Astrocyte of the spinal cord (primary cell): ENCODE data around the gene BTBD9.
A peak's percentile ranks its signal among the peaks of the same experiment; 100 is the strongest.

Source experiments
- DNase-seq: peaks from one replicate; pipeline ENCODE4 v3.0.0; 2011; ENCODE audit warnings: low read depth, low spot score
- H3K4me3 ChIP-seq: 2 replicates; pipeline ENCODE4 v1.5.1; 2011; ENCODE audit warnings: low read depth, mild to moderate bottlenecking, low read length, moderate library complexity
- in situ Hi-C: cut with HindIII; loops from 2 replicates; pipeline ENCODE4 v1.10.0; 2017; ENCODE audit warnings: low sequenced_read_pairs
- TF ChIP-seq, protein P1 (sequence below): IDR thresholded peaks from 2 replicates; pipeline ENCODE4 v1.5.1; 2012; ENCODE audit warnings: low read depth, mild to moderate bottlenecking, low read length, inconsistent platforms

The BTBD9 gene

DNA sequence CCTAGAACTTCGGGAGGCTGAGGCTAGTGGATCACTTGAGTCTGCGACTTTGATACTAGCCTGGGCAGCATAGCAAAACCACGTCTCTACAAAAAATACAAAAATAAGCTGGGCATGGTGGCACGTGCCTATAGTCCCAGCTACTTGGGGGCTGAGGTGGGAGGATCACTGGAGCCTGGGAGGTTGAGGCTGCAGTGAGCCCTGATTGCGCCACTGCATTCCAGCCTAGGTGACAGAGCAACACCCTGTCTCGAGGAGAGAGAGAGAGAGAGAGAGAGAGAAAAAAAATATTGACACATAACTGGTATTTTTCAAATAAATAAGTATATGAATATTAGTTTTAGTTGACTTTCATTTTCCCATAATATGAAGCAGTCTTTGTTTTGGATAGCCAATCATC lies 222.2 kb downstream of the BTBD9 start:
- no peak for DNase-seq
- H3K4me3 ChIP-seq, result no peak overlapping the region
- in situ Hi-C loops, result no loop called here
- TF ChIP-seq, protein P1, sequence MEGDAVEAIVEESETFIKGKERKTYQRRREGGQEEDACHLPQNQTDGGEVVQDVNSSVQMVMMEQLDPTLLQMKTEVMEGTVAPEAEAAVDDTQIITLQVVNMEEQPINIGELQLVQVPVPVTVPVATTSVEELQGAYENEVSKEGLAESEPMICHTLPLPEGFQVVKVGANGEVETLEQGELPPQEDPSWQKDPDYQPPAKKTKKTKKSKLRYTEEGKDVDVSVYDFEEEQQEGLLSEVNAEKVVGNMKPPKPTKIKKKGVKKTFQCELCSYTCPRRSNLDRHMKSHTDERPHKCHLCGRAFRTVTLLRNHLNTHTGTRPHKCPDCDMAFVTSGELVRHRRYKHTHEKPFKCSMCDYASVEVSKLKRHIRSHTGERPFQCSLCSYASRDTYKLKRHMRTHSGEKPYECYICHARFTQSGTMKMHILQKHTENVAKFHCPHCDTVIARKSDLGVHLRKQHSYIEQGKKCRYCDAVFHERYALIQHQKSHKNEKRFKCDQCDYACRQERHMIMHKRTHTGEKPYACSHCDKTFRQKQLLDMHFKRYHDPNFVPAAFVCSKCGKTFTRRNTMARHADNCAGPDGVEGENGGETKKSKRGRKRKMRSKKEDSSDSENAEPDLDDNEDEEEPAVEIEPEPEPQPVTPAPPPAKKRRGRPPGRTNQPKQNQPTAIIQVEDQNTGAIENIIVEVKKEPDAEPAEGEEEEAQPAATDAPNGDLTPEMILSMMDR, result no peak

GRCh38 chr6:38415231-38416005 lies 224.3 kb downstream of the BTBD9 start:
- TF ChIP-seq, protein P1, result no peak
- in situ Hi-C loops, result no loop called here
- no peak for DNase-seq
- no peak overlapping the region for H3K4me3 ChIP-seq

- no peak overlapping the region for H3K4me3 ChIP-seq
- TF ChIP-seq, protein P1, result no peak
- no peak for DNase-seq
- in situ Hi-C loops, result no loop called here
Measured at GRCh38 chr6:38413102-38413800, 226.5 kb downstream of the BTBD9 start.

DNA sequence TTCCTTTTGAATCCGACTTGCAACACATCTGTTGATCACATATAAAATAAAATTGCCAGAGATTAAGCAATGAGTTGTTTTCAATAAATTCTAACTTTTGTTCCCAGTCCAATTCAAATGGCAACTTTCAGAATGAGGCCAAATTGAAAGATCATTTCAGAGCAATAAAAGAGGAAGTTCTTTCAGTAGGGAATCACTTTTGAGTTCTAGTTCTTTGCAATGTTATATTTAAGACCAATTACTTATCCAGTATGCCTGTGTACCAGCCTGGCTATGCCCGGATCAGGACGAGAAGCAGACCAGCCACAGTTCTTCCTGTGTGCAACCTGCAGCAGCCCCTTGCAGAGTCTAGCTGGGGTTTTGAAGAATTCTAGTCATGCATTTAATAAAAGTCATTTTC lies 232.5 kb downstream of the BTBD9 start:
- TF ChIP-seq, protein P1, result no peak
- no peak for DNase-seq

DNA sequence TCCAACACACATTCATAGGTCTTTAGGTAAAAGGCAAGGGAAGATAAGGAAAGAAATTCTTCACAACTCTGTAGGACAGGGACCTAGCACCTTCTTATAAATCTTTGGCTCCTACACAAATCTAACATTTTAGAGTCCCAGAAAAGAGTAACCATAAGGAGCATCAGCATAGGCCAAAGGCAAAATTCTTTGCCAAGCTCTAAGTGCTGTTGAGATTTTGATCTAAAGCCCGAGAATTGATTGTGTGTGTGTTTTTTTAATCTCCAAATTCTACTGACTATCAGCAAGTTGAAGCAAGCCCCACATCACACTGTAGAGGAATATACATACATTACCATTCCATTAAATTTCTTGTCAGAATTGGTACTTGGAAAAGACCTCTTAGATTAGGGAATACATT lies 233.6 kb downstream of the BTBD9 start:
- no peak for DNase-seq
- H3K4me3 ChIP-seq, result no peak overlapping the region
- in situ Hi-C loops, result no loop called here
- TF ChIP-seq, protein P1, result no peak

More for the DNA sequence above, 232.5 kb downstream of the BTBD9 start:
- no peak overlapping the region for H3K4me3 ChIP-seq
- in situ Hi-C loops, result no loop called here

DNA sequence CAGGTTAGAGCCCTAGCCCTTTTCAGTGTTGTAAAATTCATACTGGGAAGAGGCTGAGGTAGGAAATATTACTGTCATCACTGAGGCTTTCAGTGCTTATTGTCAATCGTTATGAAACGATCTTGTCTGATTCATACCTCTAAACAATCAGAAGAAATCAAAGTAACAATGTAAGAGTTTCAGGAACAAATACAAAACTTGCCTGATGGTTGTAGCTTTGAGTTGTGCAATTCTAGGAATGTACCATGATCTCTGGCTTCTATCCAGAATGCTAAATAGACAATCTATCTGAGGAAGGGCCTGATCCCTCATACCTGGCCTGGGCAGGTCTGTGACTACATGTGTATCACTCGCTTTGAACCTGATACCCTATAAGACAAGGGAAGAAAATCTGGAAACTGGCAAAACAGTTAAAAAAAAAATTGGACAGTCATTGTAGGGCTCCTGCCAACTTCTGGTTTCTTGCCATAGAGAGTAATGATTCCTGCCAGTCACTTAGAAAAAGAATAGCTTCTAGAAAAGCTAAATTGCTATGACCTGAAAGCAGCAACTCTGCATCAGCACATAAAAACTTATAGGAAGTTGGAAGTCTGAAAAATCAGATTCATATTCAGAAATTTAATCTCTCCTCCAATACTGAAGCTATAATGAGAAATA lies 234.7 kb downstream of the BTBD9 start:
- in situ Hi-C loops, result no loop called here
- peak; percentile 16 for DNase-seq
- H3K4me3 ChIP-seq, result no peak overlapping the region
- TF ChIP-seq, protein P1, result no peak
